Endothelial cell of umbilical vein (primary cell): Measurements from ENCODE around the gene ANKMY1. TPM values are rescaled to one million over a fixed set of nuclear protein-coding genes. Genes with fewer than 3 reads are reported as not detected.
"Not testable (repeated sequence)": the region's sequence is repeated elsewhere in the genome, so short reads cannot be mapped to it uniquely, and the experiment has no call there.

Source experiments
- BruUV-seq: library from RNA; stranded (reverse); fragments of 400-500 nt; replicated peaks from 2 replicates; lab custom pipeline; 2021; lab: Mats Ljungman, UMichigan
- CTCF ChIA-PET: fragments of 300-600, 350-600 bp; sonication (Branson Sonifier 250); formaldehyde crosslinking; loops from one replicate; lab custom pipeline; 2021; ENCODE audit warnings: antibody characterized with exemption, inconsistent platforms; lab: Charles Lee
- POLR2A ChIA-PET: fragments of 300-600, 350-600 bp; sonication (Branson Sonifier 250); formaldehyde crosslinking; loops from one replicate; lab custom pipeline; 2021; ENCODE audit warnings: antibody characterized with exemption, inconsistent platforms; lab: Charles Lee
- DNase-seq: peaks from one replicate; pipeline ENCODE4 v3.0.0-alpha.2; 2011; ENCODE audit warnings: low read depth, low spot score
- FAIRE-seq: peaks from 2 replicates; lab custom pipeline; 2011; peaks lifted over from hg19 to GRCh38; lab: Jason Lieb, UNC
- H2AFZ ChIP-seq: 2 replicates; pipeline ENCODE4 v1.6.0; 2012; ENCODE audit warnings: low read depth, low read length, control low read depth, inconsistent platforms
- H3K27ac ChIP-seq: 2 replicates; pipeline ENCODE4 v1.5.1; 2011; ENCODE audit warnings: low read depth, mild to moderate bottlenecking, control low read depth, low read length, moderate library complexity; ENCODE audit not compliant: insufficient read depth
- H3K27me3 ChIP-seq, 2 experiments: 2 replicates each; pipeline versions ENCODE4 v1.6.0 to v1.6.1; 2011; ENCODE audit warnings: low read length in 2 of 2, mixed read lengths in 1 of 2; ENCODE audit not compliant: control insufficient read depth in 2 of 2, insufficient read depth in 2 of 2
- H3K36me3 ChIP-seq, 2 experiments: 2 replicates in 1 of 2; 3 replicates in 1 of 2; pipeline ENCODE4 v1.5.1; 2011; ENCODE audit warnings: low read length in 2 of 2, mild to moderate bottlenecking in 1 of 2, moderate library complexity in 1 of 2; ENCODE audit not compliant: control insufficient read depth in 2 of 2, insufficient read depth in 2 of 2; ENCODE audit errors: extremely low read depth in 1 of 2
- H3K4me1 ChIP-seq: 3 replicates; pipeline ENCODE4 v1.5.1; 2011; ENCODE audit warnings: mild to moderate bottlenecking, low read length; ENCODE audit not compliant: control insufficient read depth, insufficient read depth; ENCODE audit errors: extremely low read depth
- H3K4me2 ChIP-seq: 2 replicates; pipeline ENCODE4 v1.6.1; 2011; ENCODE audit warnings: low read length, control low read depth, mixed read lengths; ENCODE audit not compliant: insufficient read depth
- H3K4me3 ChIP-seq, 3 experiments: fragments of 200-600 bp in 1 of 3; sonication (generic), shearing (Covaris generic) in 1 of 3; replicated peaks in 1 of 3; 2 replicates each; pipeline ENCODE4 v1.5.1; 2011 to 2016; ENCODE audit warnings: control low read depth in 3 of 3, low read length in 3 of 3, mild to moderate bottlenecking in 2 of 3, inconsistent platforms in 1 of 3, low read depth in 1 of 3, moderate library complexity in 1 of 3; ENCODE audit not compliant: insufficient read depth in 1 of 3
- H3K79me2 ChIP-seq: 2 replicates; pipeline ENCODE4 v1.6.0; 2012; ENCODE audit warnings: low read length, inconsistent platforms; ENCODE audit not compliant: control insufficient read depth, insufficient read depth
- H3K9ac ChIP-seq: replicated peaks from 2 replicates; pipeline ENCODE3; 2011; ENCODE audit warnings: low read length, control low read depth; ENCODE audit not compliant: insufficient read depth; ENCODE audit errors: extremely low read depth
- H3K9me1 ChIP-seq: replicated peaks from 3 replicates; pipeline ENCODE4 v1.6.0; 2011; ENCODE audit warnings: mild to moderate bottlenecking, low read length; ENCODE audit not compliant: control insufficient read depth, insufficient read depth; ENCODE audit errors: extremely low read depth
- H3K9me3 ChIP-seq: replicated peaks from 2 replicates; pipeline ENCODE4 v1.5.1; 2012; ENCODE audit warnings: low read length, inconsistent platforms; ENCODE audit not compliant: control insufficient read depth, insufficient read depth
- H4K20me1 ChIP-seq: replicated peaks from 2 replicates; pipeline ENCODE3; 2011; ENCODE audit warnings: mild to moderate bottlenecking, low read length; ENCODE audit not compliant: control insufficient read depth, insufficient read depth; ENCODE audit errors: extremely low read depth
- CTCF ChIP-seq, 2 donors: IDR thresholded peaks; 1 replicate in 1 of 2; 2 replicates in 1 of 2; pipeline ENCODE4 v1.5.1; 2011; ENCODE audit warnings: low read length in 2 of 2, mild to moderate bottlenecking in 2 of 2, moderate library complexity in 2 of 2, control low read depth in 1 of 2, inconsistent platforms in 1 of 2, low read depth in 1 of 2; ENCODE audit not compliant: insufficient read depth in 1 of 2; ENCODE audit errors: extremely low read depth in 1 of 2
- EZH2 ChIP-seq: IDR thresholded peaks from 2 replicates; pipeline ENCODE4 v1.6.1; 2012; ENCODE audit warnings: borderline replicate concordance, low read depth, mild to moderate bottlenecking, moderate library complexity, low read length, inconsistent platforms; ENCODE audit not compliant: severe bottlenecking
- FOS ChIP-seq: IDR thresholded peaks from 2 replicates; pipeline ENCODE4 v1.6.1; 2011; ENCODE audit warnings: mild to moderate bottlenecking, low read length, moderate library complexity, borderline replicate concordance; ENCODE audit not compliant: insufficient read depth
- GATA2 ChIP-seq: IDR thresholded peaks from 2 replicates; pipeline ENCODE4 v1.7.0; 2011; ENCODE audit warnings: low read depth, mild to moderate bottlenecking, moderate library complexity, mixed read lengths, low read length; ENCODE audit not compliant: insufficient read length, insufficient read depth
- JUN ChIP-seq: IDR thresholded peaks from 2 replicates; pipeline ENCODE4 v1.6.1; 2011; ENCODE audit warnings: borderline replicate concordance, low read depth; ENCODE audit not compliant: insufficient read length, insufficient read depth
- MYC ChIP-seq: IDR thresholded peaks from one replicate; pipeline ENCODE4 v1.6.1; 2011; ENCODE audit warnings: mild to moderate bottlenecking, low read depth, low read length
- POLR2A ChIP-seq: IDR thresholded peaks from 2 replicates; pipeline ENCODE4 v1.6.1; 2012; ENCODE audit warnings: low read depth, mild to moderate bottlenecking, control low read depth, low read length
- POLR2AphosphoS5 ChIP-seq: IDR thresholded peaks from 2 replicates; pipeline ENCODE4 v1.6.1; 2012; ENCODE audit warnings: low read depth, mild to moderate bottlenecking, control low read depth, low read length, moderate library complexity; ENCODE audit not compliant: insufficient read depth
- dilution Hi-C: fragments of 300-500 bp; cut with MboI; formaldehyde crosslinking; loops from one replicate; pipeline ENCODE4 v1.15.0; 2019; ENCODE audit warnings: low sequenced_read_pairs; ENCODE audit not compliant: extremely low pct_ligation_motif_present
- intact Hi-C: fragments of 100-400 bp; cut with micrococcal nuclease; formaldehyde crosslinking; loops from one replicate; pipeline ENCODE4 v1.10.0; 2022
- polyA plus RNA-seq, 4 experiments: library from polyadenylated mRNA; depleted of rRNA in 3 of 4; stranded (reverse) in 3 of 4; unstranded in 1 of 4; fragments of >200 nt; gene quantifications; 2 replicates each; pipeline versions ENCODE4 v1.2.1 to v1.2.3, GENCODE V29; 2011 to 2012; ENCODE audit warnings: missing spikeins in 1 of 4
- total RNA-seq: library from RNA; stranded (reverse); gene quantifications from 2 replicates; pipeline ENCODE4 v1.2.3, GENCODE V29; 2021
- TF ChIP-seq, protein P1 (sequence below): IDR thresholded peaks from 2 replicates; pipeline ENCODE4 v1.6.1; 2011; ENCODE audit not compliant: insufficient read depth, insufficient read length

Gene ANKMY1
- total and polyA plus RNA-seq, 2 donors (not counting 3 experiments of a cell fraction or from before 2014, with no cell fraction given) = 9.0 to 16.0 TPM

DNA sequence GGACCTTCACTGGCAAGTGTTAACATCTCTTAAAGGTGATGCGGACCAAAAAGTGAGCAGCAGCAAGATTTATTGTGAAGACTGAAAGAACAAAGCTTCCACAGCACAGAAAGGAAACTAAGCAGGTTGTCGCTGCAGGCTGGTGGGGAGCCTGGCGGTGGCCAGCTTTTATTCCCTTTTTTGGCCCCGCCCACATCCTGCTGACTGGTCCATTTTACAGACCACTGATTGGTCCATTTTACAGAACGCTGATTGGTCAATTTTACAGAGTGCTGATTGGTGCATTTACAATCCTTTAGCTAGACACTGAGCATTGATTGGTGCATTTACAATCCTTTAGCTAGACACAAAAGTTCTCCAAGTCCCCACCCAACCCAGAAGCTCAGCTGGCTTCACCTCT lies 35.9 kb downstream of the ANKMY1 start:
- FAIRE-seq, H3K9ac ChIP-seq, H3K9me1 ChIP-seq, H3K27me3 ChIP-seq, H3K36me3 ChIP-seq, H2AFZ ChIP-seq, DNase-seq, H3K79me2 ChIP-seq, H3K4me2 ChIP-seq, H3K4me1 ChIP-seq, H3K4me3 ChIP-seq, dilution Hi-C loops, H3K27ac ChIP-seq, BruUV-seq, POLR2A ChIA-PET, intact Hi-C loops, H4K20me1 ChIP-seq, H3K9me3 ChIP-seq: not testable (repeated sequence)
- CTCF ChIA-PET = interaction anchor here (1.0 to 1.6 kb wide), 4 partner anchors 8 to 44 kb away, joined by 3 to 5 read pairs (median 4); no protein-coding TSS in a partner anchor

- no peak for FAIRE-seq
- POLR2A ChIA-PET = no interaction called here
- TF ChIP-seq, protein P1, sequence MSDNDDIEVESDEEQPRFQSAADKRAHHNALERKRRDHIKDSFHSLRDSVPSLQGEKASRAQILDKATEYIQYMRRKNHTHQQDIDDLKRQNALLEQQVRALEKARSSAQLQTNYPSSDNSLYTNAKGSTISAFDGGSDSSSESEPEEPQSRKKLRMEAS = no peak
- no peak for TF ChIP-seq CTCF (IDR thresholded peaks at IDR 0.05; ENCODE audit: extremely low read depth in 1 of 2, insufficient read depth in 1 of 2, low read depth in 1 of 2, low read length in 2 of 2)
- no peak for TF ChIP-seq POLR2AphosphoS5
- TF ChIP-seq FOS = no peak
- TF ChIP-seq JUN = no peak
- TF ChIP-seq GATA2 = no peak
- no peak for TF ChIP-seq POLR2A
- no peak for TF ChIP-seq MYC
- TF ChIP-seq EZH2 = no peak
These were observed 36.8 kb downstream of the ANKMY1 start for GRCh38 chr2:240520974-240521350.

More at GRCh38 chr2:240520974-240521350, 36.8 kb downstream of the ANKMY1 start:
- no peaks in the 10 kb centered on the region for H3K79me2 ChIP-seq
- no peak overlapping the region for H2AFZ ChIP-seq
- no peak overlapping the region for H3K9ac ChIP-seq
- H3K9me3 ChIP-seq = peaks cover 5% of the 10 kb centered on the region
- H3K27ac ChIP-seq = no peak overlapping the region
- no peaks in the 10 kb centered on the region for H3K9me1 ChIP-seq
- DNase-seq = no peak
- no peak overlapping the region for H3K4me3 ChIP-seq
- intact Hi-C loops (no loop called here), dilution Hi-C loops (no loop called here)
- H3K36me3 ChIP-seq = no peaks in the 10 kb centered on the region
- no peaks in the 10 kb centered on the region for H3K4me1 ChIP-seq
- peaks cover 3 to 9% of the 10 kb centered on the region in 2 experiments for H3K27me3 ChIP-seq
- CTCF ChIA-PET = interaction anchor here (1.1 to 1.6 kb wide), 3 partner anchors 24 to 45 kb away, joined by 3 to 5 read pairs (median 3); no protein-coding TSS in a partner anchor
- no TSS peak for BruUV-seq
- no peaks in the 10 kb centered on the region for H4K20me1 ChIP-seq
- H3K4me2 ChIP-seq = no peak overlapping the region
